B cell (primary cell): ENCODE results near the gene KIAA1210. TPM values are rescaled to one million over a fixed set of nuclear protein-coding genes. Genes with fewer than 3 reads are reported as not detected.

Source experiments
- ATAC-seq: fragments of 200-7000 bp; cut with Tn5 transposase; one replicate; pipeline ENCODE4 v1.10.0; 2021; ENCODE audit warnings: low read depth, mild to moderate bottlenecking, moderate number of reproducible peaks, moderate library complexity
- CTCF ChIA-PET: fragments of 350-600 bp; sonication (Branson Sonifier 250); formaldehyde crosslinking; loops from one replicate; lab custom pipeline; 2021; ENCODE audit warnings: antibody characterized with exemption, inconsistent platforms; lab: Charles Lee
- POLR2A ChIA-PET: fragments of 350-600 bp; sonication (Branson Sonifier 250); formaldehyde crosslinking; loops from one replicate; lab custom pipeline; 2021; ENCODE audit warnings: antibody characterized with exemption; lab: Charles Lee
- DNase-seq: peaks from one replicate; pipeline ENCODE4 v3.0.0; 2013
- H2AFZ ChIP-seq: 2 replicates; pipeline ENCODE4 v1.6.1; 2012; ENCODE audit warnings: mild to moderate bottlenecking, low read depth, low read length; ENCODE audit not compliant: insufficient read depth, poor library complexity, severe bottlenecking
- H3K27ac ChIP-seq, 2 donors: 1 replicate in 1 of 2; 2 replicates in 1 of 2; pipeline ENCODE4 v1.5.1; 2012 to 2013; ENCODE audit warnings: low read length in 2 of 2, mild to moderate bottlenecking in 2 of 2, moderate library complexity in 1 of 2
- H3K27me3 ChIP-seq, 4 experiments: fragments of 200-600 bp in 1 of 4; sonication (generic) in 1 of 4; replicated peaks in 1 of 4; 1 replicate in 2 of 4; 2 replicates in 2 of 4; pipeline versions ENCODE4 v1.6.1 to v1.7.0; 2013 to 2016; ENCODE audit warnings: low read length in 3 of 4, mild to moderate bottlenecking in 2 of 4, mixed read lengths in 1 of 4, moderate library complexity in 1 of 4; ENCODE audit not compliant: insufficient read depth in 4 of 4, control insufficient read depth in 3 of 4; ENCODE audit errors: control extremely low read depth in 1 of 4
- H3K36me3 ChIP-seq, 2 experiments: replicated peaks in 1 of 2; 1 replicate in 1 of 2; 2 replicates in 1 of 2; pipeline versions ENCODE4 v1.6.1 to v1.7.1; 2013; ENCODE audit warnings: low read length in 1 of 2; ENCODE audit not compliant: insufficient read depth in 2 of 2, control insufficient read depth in 1 of 2; ENCODE audit errors: control extremely low read depth in 1 of 2, extremely low read depth in 1 of 2
- H3K4me1 ChIP-seq, 2 donors: fragments of 200-600 bp in 1 of 2; sonication (generic) in 1 of 2; 1 replicate in 1 of 2; 2 replicates in 1 of 2; pipeline versions ENCODE4 v1.5.1 to v1.6.1; 2013 to 2017; ENCODE audit warnings: low read length in 2 of 2; ENCODE audit not compliant: control insufficient read depth in 2 of 2, insufficient read depth in 2 of 2
- H3K4me2 ChIP-seq: replicated peaks from 2 replicates; pipeline ENCODE3; 2012; ENCODE audit warnings: mild to moderate bottlenecking, low read depth, low read length; ENCODE audit not compliant: poor library complexity, severe bottlenecking
- H3K4me3 ChIP-seq, 5 experiments: fragments of 200-600 bp in 1 of 5; sonication (generic) in 1 of 5; 1 replicate in 3 of 5; 2 replicates in 2 of 5; pipeline versions ENCODE4 v1.5.1 to v1.7.0; 2011 to 2016; ENCODE audit warnings: low read length in 4 of 5, mild to moderate bottlenecking in 4 of 5, low read depth in 2 of 5, control low read depth in 1 of 5, moderate library complexity in 1 of 5; ENCODE audit not compliant: insufficient read depth in 1 of 5; ENCODE audit errors: control extremely low read depth in 1 of 5, extremely low read depth in 1 of 5
- H3K79me2 ChIP-seq: fragments of 200-600 bp; sonication (generic); one replicate; pipeline ENCODE4 v1.6.0; 2016; ENCODE audit warnings: low read length; ENCODE audit not compliant: control insufficient read depth, insufficient read depth
- H3K9ac ChIP-seq: fragments of 200-600 bp; sonication (generic); 2 replicates; pipeline ENCODE4 v1.6.1; 2017; ENCODE audit warnings: mild to moderate bottlenecking, low read length, moderate library complexity
- H3K9me3 ChIP-seq, 3 donors: one replicate each; pipeline versions ENCODE4 v1.6.1 to v1.7.1; 2013; ENCODE audit warnings: low read length in 2 of 3; ENCODE audit not compliant: control insufficient read depth in 2 of 3, insufficient read depth in 1 of 3; ENCODE audit errors: control extremely low read depth in 1 of 3
- H4K20me1 ChIP-seq: 2 replicates; pipeline ENCODE4 v1.6.0; 2012; ENCODE audit warnings: mild to moderate bottlenecking, low read length; ENCODE audit not compliant: insufficient read depth, control insufficient read depth, poor library complexity, severe bottlenecking
- H3K27ac Mint-ChIP-seq: one replicate; pipeline ENCODE4 v1.8.0; 2021; ENCODE audit warnings: mixed read lengths
- H3K27me3 Mint-ChIP-seq: one replicate; pipeline ENCODE4 v1.8.0; 2021; ENCODE audit warnings: mixed read lengths
- H3K4me1 Mint-ChIP-seq: one replicate; pipeline ENCODE4 v1.8.0; 2021; ENCODE audit warnings: mixed read lengths
- H3K4me3 Mint-ChIP-seq: one replicate; pipeline ENCODE4 v1.8.0; 2021; ENCODE audit warnings: mixed read lengths
- H3K9me3 Mint-ChIP-seq: one replicate; pipeline ENCODE4 v1.8.0; 2022; ENCODE audit warnings: mixed read lengths; ENCODE audit not compliant: insufficient read depth
- EZH2 ChIP-seq: IDR thresholded peaks from 2 replicates; pipeline ENCODE4 v1.6.1; 2012; ENCODE audit warnings: borderline replicate concordance, low read depth, mild to moderate bottlenecking, moderate library complexity, low read length; ENCODE audit not compliant: insufficient read depth, poor library complexity, severe bottlenecking
- WGBS: methylation state at CpG from one replicate; pipeline ENCODE4 v1.1.5; 2013; ENCODE audit warnings: missing lambda C conversion rate; ENCODE audit not compliant: insufficient coverage; 5-methylcytosine and 5-hydroxymethylcytosine counted together
- intact Hi-C: fragments of 100-400 bp; cut with micrococcal nuclease; formaldehyde crosslinking; loops from one replicate; pipeline ENCODE4 v1.10.0; 2022
- polyA plus RNA-seq: library from polyadenylated mRNA; depleted of rRNA; stranded (reverse); fragments of >200 nt; gene quantifications from 2 replicates; pipeline ENCODE4 v1.2.3, GENCODE V29; 2012
- total RNA-seq, 2 donors: library from RNA; stranded (reverse); fragments of 120-200 nt in 1 of 2; gene quantifications; 1 replicate in 1 of 2; 2 replicates in 1 of 2; pipeline versions ENCODE4 v1.2.3 to v1.2.4, GENCODE V29; 2013 to 2022
- TF ChIP-seq, protein P1 (sequence below): fragments of 200-600 bp; IDR thresholded peaks from one replicate; pipeline ENCODE4 v1.8.0; 2022; ENCODE audit warnings: antibody characterized with exemption, mild to moderate bottlenecking

KIAA1210 gene
- total and polyA plus RNA-seq, 2 donors (not counting 1 experiment from before 2014, with no cell fraction given): not detected

DNA sequence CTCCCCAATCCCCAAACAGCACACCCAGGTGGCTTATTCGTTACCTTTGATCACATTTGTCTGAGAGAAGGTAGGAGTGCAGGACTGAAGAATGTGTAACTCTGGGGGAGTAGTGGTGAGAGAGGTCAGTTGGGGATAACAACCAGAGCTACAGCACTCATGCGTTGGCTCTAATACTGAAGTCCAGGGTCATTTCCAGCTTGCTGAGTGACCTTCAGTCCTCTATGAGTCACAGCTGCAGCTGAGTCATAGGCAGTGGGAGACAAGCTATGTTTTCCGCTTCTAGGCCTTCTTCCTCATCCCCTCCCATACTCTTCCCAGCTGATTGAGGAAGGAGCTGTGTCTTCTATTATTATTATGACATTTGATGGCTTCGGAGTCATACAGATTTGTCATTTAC lies 86.4 kb downstream of the KIAA1210 start:
- no peak for DNase-seq
- Histone ChIP-seq H3K9me3 (no peaks in the 10 kb centered on the region), H3K36me3 (no peaks in the 10 kb centered on the region), H3K4me1 (no peaks in the 10 kb centered on the region), H4K20me1 (no peaks in the 10 kb centered on the region), H3K27me3 (no peaks in the 10 kb centered on the region), H3K4me3 (no peak overlapping the region), H3K27ac (no peak overlapping the region), H3K4me2 (no peak overlapping the region), H3K79me2 (no peaks in the 10 kb centered on the region), H2AFZ (no peak overlapping the region), H3K9ac (no peak overlapping the region)
- Mint-ChIP-seq H3K4me3 (no peak overlapping the region), H3K27me3 (no peaks in the 10 kb centered on the region), H3K27ac (no peak overlapping the region), H3K4me1 (no peaks in the 10 kb centered on the region), H3K9me3 (no peaks in the 10 kb centered on the region)
- POLR2A ChIA-PET: no interaction called here
- TF ChIP-seq, protein P1, sequence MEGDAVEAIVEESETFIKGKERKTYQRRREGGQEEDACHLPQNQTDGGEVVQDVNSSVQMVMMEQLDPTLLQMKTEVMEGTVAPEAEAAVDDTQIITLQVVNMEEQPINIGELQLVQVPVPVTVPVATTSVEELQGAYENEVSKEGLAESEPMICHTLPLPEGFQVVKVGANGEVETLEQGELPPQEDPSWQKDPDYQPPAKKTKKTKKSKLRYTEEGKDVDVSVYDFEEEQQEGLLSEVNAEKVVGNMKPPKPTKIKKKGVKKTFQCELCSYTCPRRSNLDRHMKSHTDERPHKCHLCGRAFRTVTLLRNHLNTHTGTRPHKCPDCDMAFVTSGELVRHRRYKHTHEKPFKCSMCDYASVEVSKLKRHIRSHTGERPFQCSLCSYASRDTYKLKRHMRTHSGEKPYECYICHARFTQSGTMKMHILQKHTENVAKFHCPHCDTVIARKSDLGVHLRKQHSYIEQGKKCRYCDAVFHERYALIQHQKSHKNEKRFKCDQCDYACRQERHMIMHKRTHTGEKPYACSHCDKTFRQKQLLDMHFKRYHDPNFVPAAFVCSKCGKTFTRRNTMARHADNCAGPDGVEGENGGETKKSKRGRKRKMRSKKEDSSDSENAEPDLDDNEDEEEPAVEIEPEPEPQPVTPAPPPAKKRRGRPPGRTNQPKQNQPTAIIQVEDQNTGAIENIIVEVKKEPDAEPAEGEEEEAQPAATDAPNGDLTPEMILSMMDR: no peak
- no peak for TF ChIP-seq EZH2
- 100% methylated on average over 1 of the region's 4 CpGs for WGBS
- ATAC-seq: no peak
- intact Hi-C loops: no loop called here
- CTCF ChIA-PET: no interaction called here

DNA sequence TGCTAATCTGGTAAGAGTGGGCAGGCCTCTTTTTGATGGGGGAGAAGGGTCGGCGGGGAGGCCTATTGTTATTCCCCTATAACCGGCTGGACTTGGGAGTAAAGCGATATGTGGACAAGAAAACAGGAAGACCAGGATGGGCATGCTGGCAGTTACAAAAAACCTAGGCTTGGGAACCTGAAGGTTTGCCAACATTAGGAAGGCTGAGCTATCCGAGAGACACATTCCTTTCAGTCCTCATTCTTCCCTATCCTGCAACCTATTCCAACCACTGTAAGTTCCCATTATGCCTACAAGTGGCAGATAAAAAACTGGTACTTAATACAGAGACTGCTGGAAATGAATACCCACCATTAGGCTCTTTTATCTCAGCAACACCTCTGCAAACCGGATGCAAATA lies 87.2 kb downstream of the KIAA1210 start:
- ATAC-seq (no peak), DNase-seq (no peak)
- Histone ChIP-seq H2AFZ (no peak overlapping the region), H3K4me2 (no peak overlapping the region), H4K20me1 (no peaks in the 10 kb centered on the region), H3K4me3 (no peak overlapping the region), H3K36me3 (no peaks in the 10 kb centered on the region), H3K79me2 (no peaks in the 10 kb centered on the region), H3K9me3 (no peaks in the 10 kb centered on the region), H3K27ac (no peak overlapping the region), H3K27me3 (no peaks in the 10 kb centered on the region), H3K9ac (no peak overlapping the region), H3K4me1 (no peaks in the 10 kb centered on the region)
- Mint-ChIP-seq H3K4me3 (no peak overlapping the region), H3K4me1 (no peaks in the 10 kb centered on the region), H3K27me3 (no peaks in the 10 kb centered on the region), H3K27ac (no peak overlapping the region), H3K9me3 (no peaks in the 10 kb centered on the region)
- intact Hi-C loops: no loop called here
- TF ChIP-seq, protein P1: no peak
- TF ChIP-seq EZH2: no peak
- ChIA-PET CTCF (no interaction called here), POLR2A (no interaction called here)
- WGBS: 100% methylated on average over 3 of the region's 6 CpGs
